Measurements from ENCODE around the gene CARMIL1. TPM values are rescaled to one million over a fixed set of nuclear protein-coding genes. Genes with fewer than 3 reads are reported as not detected.

The CARMIL1 gene
- total and polyA plus RNA-seq, 2 of the 8 experiments (the other 6 are each of a cell fraction or from before 2014, with no cell fraction given), result 20.3 to 40.4 TPM

DNA sequence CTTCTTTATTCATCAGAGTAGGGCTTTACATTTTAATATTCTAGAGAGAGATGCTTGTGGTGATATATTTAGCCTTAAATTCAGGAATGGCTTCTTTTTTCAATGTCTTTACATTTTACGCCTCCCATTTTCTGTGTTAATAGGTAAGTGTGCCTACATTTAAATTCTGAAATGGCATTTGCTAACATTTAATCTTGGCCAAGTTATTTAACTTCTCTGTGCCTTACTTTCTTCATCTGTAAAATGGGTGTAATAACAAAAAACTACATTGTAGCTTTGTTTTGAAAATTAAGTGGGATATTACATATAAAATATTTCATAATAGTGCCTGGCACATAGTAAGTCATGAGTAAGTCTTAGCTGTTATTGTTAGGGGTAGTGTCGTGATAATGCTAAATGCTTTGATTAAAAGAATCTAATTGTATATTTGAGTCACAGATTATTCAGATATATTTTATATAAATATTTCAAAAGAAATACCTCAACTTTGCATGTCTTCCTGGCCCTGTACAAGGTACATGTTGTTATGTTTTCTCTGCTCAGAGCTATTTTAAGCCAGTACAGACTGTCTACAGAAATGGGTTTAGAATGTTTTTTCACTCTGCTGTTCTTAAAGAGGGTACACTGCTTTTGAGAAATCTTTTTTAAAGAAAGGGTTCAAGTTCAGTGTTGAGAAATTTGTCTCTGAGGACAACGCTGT is 18.8 kb downstream of the CARMIL1 start:
- no peak for FAIRE-seq
- Histone ChIP-seq H3K4me1 (replicated peaks in 1 of 4; ENCODE audit: control insufficient read depth in 3 of 4, insufficient read depth in 4 of 4, low read length in 3 of 4) (peaks cover 0 to 7% (median 4%) of the 10 kb centered on the region in 4 experiments; a peak in 3 of 7 replicates), H3K14ac (ENCODE audit: insufficient read length) (no peak overlapping the region), H3K23ac (ENCODE audit: insufficient read length) (no peak overlapping the region), H3K4me2 (ENCODE audit: insufficient read depth in 1 of 2, low read depth in 2 of 2, low read length in 2 of 2) (no peak overlapping the region), H3K79me1 (ENCODE audit: low read depth, low read length) (peaks cover 6% of the 10 kb centered on the region), H2BK120ac (replicated peaks; ENCODE audit: low read depth, low read length) (no peak overlapping the region), H4K8ac (ENCODE audit: extremely low read depth, insufficient read depth, low read length) (no peak overlapping the region), H3K9ac (replicated peaks in 1 of 4; ENCODE audit: extremely low read depth in 1 of 4, low read depth in 3 of 4, low read length in 3 of 4) (no peak overlapping the region), H3K79me2 (ENCODE audit: control insufficient read depth in 1 of 2, insufficient read depth in 2 of 2, low read length in 2 of 2) (peaks cover 10 to 95% of the 10 kb centered on the region in 2 experiments), H2BK15ac (ENCODE audit: low read length) (no peak overlapping the region), H3K9me3 (ENCODE audit: insufficient read depth in 2 of 2, low read depth in 1 of 2, low read length in 1 of 2) (no peaks in the 10 kb centered on the region), H2BK12ac (ENCODE audit: low read depth, low read length) (no peak overlapping the region), H2BK5ac (ENCODE audit: low read depth, low read length) (no peak overlapping the region), H3K27ac (ENCODE audit: low read depth, low read length) (no peak overlapping the region), H3K56ac (replicated peaks; ENCODE audit: insufficient read length, low read depth, low read length) (no peak overlapping the region), H4K20me1 (replicated peaks in 1 of 2; ENCODE audit: control insufficient read depth in 1 of 2, insufficient read depth in 2 of 2, low read length in 2 of 2) (peaks cover 4 to 6% of the 10 kb centered on the region in 2 experiments), H3K36me3 (ENCODE audit: control insufficient read depth in 2 of 4, insufficient read depth in 4 of 4, low read length in 3 of 4) (no peaks in the 10 kb centered on the region), H3K4ac (replicated peaks; ENCODE audit: insufficient read length, low read depth, low read length) (no peak overlapping the region), H4K91ac (replicated peaks; ENCODE audit: insufficient read length, low read length) (no peak overlapping the region), H3K4me3 (ENCODE audit: extremely low read depth in 1 of 4, insufficient read depth in 2 of 4, low read depth in 3 of 4, low read length in 4 of 4) (no peak overlapping the region), H2BK20ac (ENCODE audit: low read length) (no peak overlapping the region), H2AK5ac (ENCODE audit: low read depth, low read length) (no peak overlapping the region), H4K5ac (ENCODE audit: insufficient read length, low read depth, low read length) (no peak overlapping the region), H3K18ac (ENCODE audit: extremely low read depth, low read length) (no peak overlapping the region), H3K23me2 (ENCODE audit: low read depth, low read length) (no peaks in the 10 kb centered on the region; the same call in 1 of the 2 replicates), H2AFZ (ENCODE audit: low read length) (no peak overlapping the region), H3K27me3 (replicated peaks in 1 of 4; ENCODE audit: control insufficient read depth in 3 of 4, extremely low read depth in 1 of 4, insufficient read depth in 3 of 4, low read length in 3 of 4) (no peaks in the 10 kb centered on the region)
- WGBS, 2 experiments (ENCODE audit: extremely low coverage in 1 of 2, insufficient coverage in 1 of 2, insufficient read length in 1 of 2, insufficient replicate concordance in 2 of 2, low coverage in 1 of 2, low lambda C conversion rate in 2 of 2, missing lambda C conversion rate in 1 of 2), result 93% methylated on average over 3 of the region's 3 CpGs; no CpG with 5 or more reads in 1 of the 2 experiments
- POLR2A ChIA-PET (ENCODE audit: partially characterized antibody), result interaction anchor here (1.0 kb wide), 1 partner anchor 10 kb away, joined by 3 read pairs; no protein-coding TSS in a partner anchor
- CTCF ChIA-PET (ENCODE audit: partially characterized antibody), result no interaction called here
- DNase-seq (ENCODE audit: low read depth in 1 of 2, low spot score in 2 of 2), result no peak
- TF ChIP-seq TAF7 (optimal IDR thresholded peaks at IDR 0.05; ENCODE audit: borderline replicate concordance, low read depth, low read length) (no peak), ZNF274 (IDR thresholded peaks at IDR 0.05; ENCODE audit: borderline replicate concordance, extremely low read depth, low read length) (no peak), SIRT6 (IDR thresholded peaks at IDR 0.05; ENCODE audit: low read length) (no peak)

Data from H1 (cell line).